A549 (cell line): ENCODE measurements around the gene PARP1. TPM values are rescaled to one million over a fixed set of nuclear protein-coding genes. Genes with fewer than 3 reads are reported as not detected.

ENCODE experiments used
- ATAC-seq, 2 experiments: fragments of 200-7000 bp in 1 of 2; fragments of >200 bp in 1 of 2; cut with Nextera tagmentation in 1 of 2; cut with Tn5 transposase in 1 of 2; 3 replicates each; pipeline versions ENCODE4 v1.8.0 to v1.9.1; 2018 to 2020; ENCODE audit warnings: mild to moderate bottlenecking in 1 of 2, moderate library complexity in 1 of 2
- CTCF ChIA-PET: fragments of 300-600 bp; sonication (Branson Sonifier 250); formaldehyde crosslinking; extraction: SDS; loops from one replicate; lab custom pipeline; 2021; ENCODE audit warnings: antibody characterized with exemption, inconsistent platforms; lab: Yijun Ruan, JAX
- POLR2A ChIA-PET: fragments of 350-600 bp; formaldehyde crosslinking; extraction: SDS; loops from one replicate; lab custom pipeline; 2021; ENCODE audit warnings: antibody characterized with exemption, inconsistent platforms; lab: Yijun Ruan, JAX
- DNase-seq, 2 experiments: peaks; one replicate each; pipeline versions ENCODE4 v3.0.0 to v3.0.0-alpha.2; 2011 to 2016; ENCODE audit warnings: low read depth in 1 of 2, low spot score in 1 of 2
- FAIRE-seq: peaks from 2 replicates; lab custom pipeline; 2011; peaks lifted over from hg19 to GRCh38; lab: Jason Lieb, UNC
- H3K27ac ChIP-seq, 2 experiments: fragments of >200 bp; sonication (Bioruptor Twin); formaldehyde crosslinking; 3 replicates each; pipeline ENCODE4 v1.5.1; 2016 to 2017
- H3K4me1 ChIP-seq: fragments of >200 bp; sonication (Bioruptor Twin); formaldehyde crosslinking; 3 replicates; pipeline ENCODE4 v1.6.1; 2016
- H3K4me2 ChIP-seq: fragments of >200 bp; sonication (Bioruptor Twin); formaldehyde crosslinking; 3 replicates; pipeline ENCODE4 v1.6.1; 2016
- H3K4me3 ChIP-seq: fragments of >200 bp; sonication (Bioruptor Twin); formaldehyde crosslinking; 3 replicates; pipeline ENCODE4 v1.5.1; 2016
- H3K9me3 ChIP-seq: fragments of >200 bp; sonication (Bioruptor Twin); formaldehyde crosslinking; 3 replicates; pipeline ENCODE4 v1.6.1; 2016
- CBX8 ChIP-seq: fragments of 200-600 bp; sonication (generic); IDR thresholded peaks from 2 replicates; pipeline ENCODE4 v1.6.1; 2016
- CEBPB ChIP-seq, 2 experiments: fragments of >200 bp in 1 of 2; sonication (Bioruptor Twin) in 1 of 2; formaldehyde crosslinking in 1 of 2; IDR thresholded peaks; 2 replicates each; pipeline ENCODE4 v1.6.1; 2012 to 2016
- CHD2 ChIP-seq: fragments of 150-350 bp; IDR thresholded peaks from 2 replicates; pipeline ENCODE4 v1.6.1; 2014; ENCODE audit warnings: low read length; ENCODE audit not compliant: partially characterized antibody
- CHD4 ChIP-seq: fragments of 200-600 bp; sonication (generic); IDR thresholded peaks from 2 replicates; pipeline ENCODE4 v1.6.1; 2016; ENCODE audit warnings: antibody characterized with exemption, mild to moderate bottlenecking, borderline replicate concordance
- EP300 ChIP-seq, 2 experiments: fragments of >200 bp; sonication (Bioruptor Twin); formaldehyde crosslinking; IDR thresholded peaks; 2 replicates in 1 of 2; 3 replicates in 1 of 2; pipeline ENCODE4 v1.6.1; 2016 to 2017
- HOXB13 ChIP-seq: fragments of 250-450 bp; sonication (Bioruptor Pico); IDR thresholded peaks from 2 replicates; pipeline ENCODE4 v1.5.0; 2020; ENCODE audit warnings: low read depth, mild to moderate bottlenecking, moderate library complexity
- KDM1A ChIP-seq: fragments of 200-600 bp; sonication (generic); IDR thresholded peaks from 2 replicates; pipeline ENCODE4 v1.6.1; 2016; ENCODE audit warnings: low read depth, mild to moderate bottlenecking
- MAFK ChIP-seq: fragments of 450-650 bp; IDR thresholded peaks from 2 replicates; pipeline ENCODE4 v1.6.1; 2014; ENCODE audit not compliant: partially characterized antibody
- MAZ ChIP-seq: fragments of 150-350 bp; IDR thresholded peaks from 2 replicates; pipeline ENCODE4 v1.6.1; 2014; ENCODE audit warnings: antibody characterized with exemption, low read depth, low read length, borderline replicate concordance
- MYC ChIP-seq: IDR thresholded peaks from 2 replicates; pipeline ENCODE4 v1.6.1; 2012; ENCODE audit warnings: mild to moderate bottlenecking, inconsistent platforms, low read length, improper control_type of control experiment, borderline replicate concordance
- NFE2L2 ChIP-seq: fragments of 150-350 bp; conservative IDR thresholded peaks from 2 replicates; pipeline ENCODE4 v1.6.1; 2014; ENCODE audit warnings: low read length
- NPAS2 ChIP-seq: fragments of 250-450 bp; sonication (Bioruptor Pico); IDR thresholded peaks from 2 replicates; pipeline ENCODE4 v1.8.0; 2022; ENCODE audit warnings: mild to moderate bottlenecking, moderate library complexity, borderline replicate concordance
- POLR2A ChIP-seq: IDR thresholded peaks from 2 replicates; pipeline ENCODE4 v1.6.1; 2012; ENCODE audit warnings: mild to moderate bottlenecking, low read length
- POLR2AphosphoS2 ChIP-seq: conservative IDR thresholded peaks from 2 replicates; pipeline ENCODE4 v1.6.1; 2012; ENCODE audit warnings: low read length, improper control_type of control experiment, inconsistent platforms
- RNF2 ChIP-seq: fragments of 200-600 bp; sonication (generic); IDR thresholded peaks from 2 replicates; pipeline ENCODE4 v1.6.1; 2016; ENCODE audit warnings: low read depth, mild to moderate bottlenecking, antibody characterized with exemption, moderate library complexity, borderline replicate concordance
- TP53 ChIP-seq: fragments of 250-450 bp; sonication (Bioruptor Pico); IDR thresholded peaks from 2 replicates; pipeline ENCODE4 v1.5.0; 2021; ENCODE audit warnings: mild to moderate bottlenecking, moderate library complexity
- ZSCAN20 ChIP-seq: fragments of 250-450 bp; sonication (Bioruptor Pico); IDR thresholded peaks from 2 replicates; pipeline ENCODE4 v1.8.0; 2022; ENCODE audit warnings: mild to moderate bottlenecking, moderate library complexity
- WGBS: methylation state at CpG from one replicate; pipeline ENCODE4 v1.1.6; 2017; ENCODE audit errors: missing lambda C conversion rate; 5-methylcytosine and 5-hydroxymethylcytosine counted together
- polyA plus RNA-seq, 4 experiments: library from polyadenylated mRNA; depleted of rRNA in 3 of 4; stranded (reverse); fragments of >200 nt; fragmentation: RNase III in 1 of 4; extraction: RNeasy Plus Mini Kit Qiagen cat#74134 plus additional on column Dnase treatment in 1 of 4; gene quantifications; 2 replicates in 3 of 4; 3 replicates in 1 of 4; pipeline ENCODE4 v1.2.3, GENCODE V29; 2011 to 2017
- TF ChIP-seq, protein P1 (sequence below): IDR thresholded peaks from 2 replicates; pipeline ENCODE4 v1.6.1; 2012
- TF ChIP-seq, protein P2 (sequence below): fragments of >200 bp; sonication (Bioruptor Twin); formaldehyde crosslinking; IDR thresholded peaks from 3 replicates; pipeline ENCODE4 v1.5.1; 2016
- TF ChIP-seq, protein P3 (sequence below): fragments of 250-450 bp; sonication (Bioruptor Pico); IDR thresholded peaks from 2 replicates; pipeline ENCODE4 v1.5.0; 2020; ENCODE audit warnings: low read depth, mild to moderate bottlenecking, moderate library complexity
- TF ChIP-seq, protein P4 (sequence below): fragments of 150-350 bp; IDR thresholded peaks from 2 replicates; pipeline ENCODE4 v1.6.1; 2014; ENCODE audit warnings: low read depth, mild to moderate bottlenecking, low read length
- TF ChIP-seq, protein P5 (sequence below): IDR thresholded peaks from 2 replicates; pipeline ENCODE4 v1.6.1; 2012

Gene PARP1
- polyA plus RNA-seq, 2 of the 4 experiments (the other 2 are of a cell fraction) = 125 to 134 TPM

DNA sequence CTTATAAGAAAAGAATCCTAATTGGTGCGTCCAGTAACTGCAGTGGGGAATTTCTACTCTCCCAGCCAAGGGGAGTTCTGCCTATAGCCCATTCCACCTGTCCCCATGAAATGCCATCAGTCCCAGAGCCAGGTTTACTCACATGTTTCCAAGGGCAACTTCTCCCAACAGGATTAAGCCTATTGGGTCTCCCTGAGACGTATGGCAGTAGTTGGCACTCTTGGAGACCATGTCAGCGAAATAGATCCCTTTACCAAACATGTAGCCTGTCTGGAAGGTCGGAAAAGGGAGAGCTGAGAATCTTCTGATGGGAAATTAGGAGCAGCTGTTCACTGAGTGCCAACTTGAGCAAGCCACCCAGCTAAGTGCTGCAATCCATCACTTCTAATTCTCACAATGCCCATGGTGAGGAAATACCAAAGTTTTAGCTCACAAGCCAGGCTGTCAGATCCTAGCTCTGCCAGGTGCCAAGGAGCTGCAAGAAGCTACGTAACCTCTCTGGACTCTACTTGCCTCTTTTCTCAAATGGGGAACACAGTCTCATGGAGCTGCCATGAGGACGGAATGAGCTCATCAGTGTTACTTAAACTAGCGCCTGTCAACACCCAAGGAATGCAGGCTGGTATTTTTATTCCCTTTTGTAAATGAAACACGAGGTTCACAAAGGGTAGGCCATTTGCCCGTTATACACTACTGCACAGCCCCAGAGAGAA, 43.9 kb downstream of the PARP1 start:
- WGBS = 89% methylated on average over 9 of the region's 9 CpGs
- FAIRE-seq (no peak), DNase-seq (no peak), ATAC-seq (no peak)
- no peak overlapping the region for H3K4me2 ChIP-seq
- ChIA-PET POLR2A (no interaction called here), CTCF (interaction anchor here (1.4 to 1.5 kb wide), 2 partner anchors 13 to 239 kb away, joined by 3 read pairs; no protein-coding TSS in a partner anchor)
- H3K4me1 ChIP-seq = no peaks in the 10 kb centered on the region
- TF ChIP-seq MAFK (no peak), NPAS2 (CRISPR knock-in tag) (no peak), HOXB13 (no peak), EP300 (IDR thresholded peaks at IDR 0.05) (no peak), ZSCAN20 (no peak), RNF2 (no peak), POLR2A (no peak), CBX8 (no peak), MYC (no peak), POLR2AphosphoS2 (no peak), CHD2 (no peak), TP53 (CRISPR knock-in tag) (no peak), NFE2L2 (no peak), CEBPB (IDR thresholded peaks at IDR 0.05) (no peak)
- TF ChIP-seq, protein P1, sequence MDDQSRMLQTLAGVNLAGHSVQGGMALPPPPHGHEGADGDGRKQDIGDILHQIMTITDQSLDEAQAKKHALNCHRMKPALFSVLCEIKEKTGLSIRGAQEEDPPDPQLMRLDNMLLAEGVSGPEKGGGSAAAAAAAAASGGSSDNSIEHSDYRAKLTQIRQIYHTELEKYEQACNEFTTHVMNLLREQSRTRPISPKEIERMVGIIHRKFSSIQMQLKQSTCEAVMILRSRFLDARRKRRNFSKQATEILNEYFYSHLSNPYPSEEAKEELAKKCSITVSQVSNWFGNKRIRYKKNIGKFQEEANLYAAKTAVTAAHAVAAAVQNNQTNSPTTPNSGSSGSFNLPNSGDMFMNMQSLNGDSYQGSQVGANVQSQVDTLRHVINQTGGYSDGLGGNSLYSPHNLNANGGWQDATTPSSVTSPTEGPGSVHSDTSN = no peak
- TF ChIP-seq, protein P2, sequence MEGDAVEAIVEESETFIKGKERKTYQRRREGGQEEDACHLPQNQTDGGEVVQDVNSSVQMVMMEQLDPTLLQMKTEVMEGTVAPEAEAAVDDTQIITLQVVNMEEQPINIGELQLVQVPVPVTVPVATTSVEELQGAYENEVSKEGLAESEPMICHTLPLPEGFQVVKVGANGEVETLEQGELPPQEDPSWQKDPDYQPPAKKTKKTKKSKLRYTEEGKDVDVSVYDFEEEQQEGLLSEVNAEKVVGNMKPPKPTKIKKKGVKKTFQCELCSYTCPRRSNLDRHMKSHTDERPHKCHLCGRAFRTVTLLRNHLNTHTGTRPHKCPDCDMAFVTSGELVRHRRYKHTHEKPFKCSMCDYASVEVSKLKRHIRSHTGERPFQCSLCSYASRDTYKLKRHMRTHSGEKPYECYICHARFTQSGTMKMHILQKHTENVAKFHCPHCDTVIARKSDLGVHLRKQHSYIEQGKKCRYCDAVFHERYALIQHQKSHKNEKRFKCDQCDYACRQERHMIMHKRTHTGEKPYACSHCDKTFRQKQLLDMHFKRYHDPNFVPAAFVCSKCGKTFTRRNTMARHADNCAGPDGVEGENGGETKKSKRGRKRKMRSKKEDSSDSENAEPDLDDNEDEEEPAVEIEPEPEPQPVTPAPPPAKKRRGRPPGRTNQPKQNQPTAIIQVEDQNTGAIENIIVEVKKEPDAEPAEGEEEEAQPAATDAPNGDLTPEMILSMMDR = no peak
- TF ChIP-seq, protein P3, sequence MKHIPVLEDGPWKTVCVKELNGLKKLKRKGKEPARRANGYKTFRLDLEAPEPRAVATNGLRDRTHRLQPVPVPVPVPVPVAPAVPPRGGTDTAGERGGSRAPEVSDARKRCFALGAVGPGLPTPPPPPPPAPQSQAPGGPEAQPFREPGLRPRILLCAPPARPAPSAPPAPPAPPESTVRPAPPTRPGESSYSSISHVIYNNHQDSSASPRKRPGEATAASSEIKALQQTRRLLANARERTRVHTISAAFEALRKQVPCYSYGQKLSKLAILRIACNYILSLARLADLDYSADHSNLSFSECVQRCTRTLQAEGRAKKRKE (CRISPR knock-in tag) = no peak
- TF ChIP-seq, protein P4, sequence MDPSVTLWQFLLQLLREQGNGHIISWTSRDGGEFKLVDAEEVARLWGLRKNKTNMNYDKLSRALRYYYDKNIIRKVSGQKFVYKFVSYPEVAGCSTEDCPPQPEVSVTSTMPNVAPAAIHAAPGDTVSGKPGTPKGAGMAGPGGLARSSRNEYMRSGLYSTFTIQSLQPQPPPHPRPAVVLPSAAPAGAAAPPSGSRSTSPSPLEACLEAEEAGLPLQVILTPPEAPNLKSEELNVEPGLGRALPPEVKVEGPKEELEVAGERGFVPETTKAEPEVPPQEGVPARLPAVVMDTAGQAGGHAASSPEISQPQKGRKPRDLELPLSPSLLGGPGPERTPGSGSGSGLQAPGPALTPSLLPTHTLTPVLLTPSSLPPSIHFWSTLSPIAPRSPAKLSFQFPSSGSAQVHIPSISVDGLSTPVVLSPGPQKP = no peak
- no peak overlapping the region for H3K4me3 ChIP-seq
- no peaks in the 10 kb centered on the region for H3K9me3 ChIP-seq
- H3K27ac ChIP-seq = no peak overlapping the region

DNA sequence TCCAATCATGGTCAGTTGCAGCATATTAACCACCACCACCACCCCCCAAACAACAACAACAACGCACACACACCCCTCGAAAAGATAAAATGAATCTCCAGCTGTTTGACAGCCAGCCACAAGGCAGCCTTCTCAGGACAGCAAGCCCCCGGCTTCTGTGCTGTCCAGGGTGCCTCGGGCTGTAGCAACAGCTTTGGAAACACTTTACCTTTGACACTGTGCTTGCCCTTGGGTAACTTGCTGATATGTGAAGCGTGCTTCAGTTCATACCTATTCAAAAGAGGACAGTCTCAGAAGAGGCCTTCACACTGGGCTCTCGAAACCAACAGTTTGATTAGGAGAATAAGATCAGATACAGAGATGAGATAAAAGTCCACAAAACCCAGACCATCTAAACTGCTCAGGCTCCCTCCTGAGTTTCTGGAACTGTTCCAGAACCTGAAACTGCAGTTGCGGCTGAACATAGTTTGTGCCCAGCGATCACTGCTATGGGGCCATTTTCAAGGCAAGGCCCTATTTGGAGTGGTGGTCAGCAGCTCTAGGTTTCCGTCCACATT, 44.9 kb downstream of the PARP1 start:
- no peak for FAIRE-seq
- no peak overlapping the region for H3K4me2 ChIP-seq
- no peak for TF ChIP-seq POLR2AphosphoS2
- no peak for TF ChIP-seq MAZ
- TF ChIP-seq KDM1A = no peak
- TF ChIP-seq CHD4 = no peak
- TF ChIP-seq, protein P5, sequence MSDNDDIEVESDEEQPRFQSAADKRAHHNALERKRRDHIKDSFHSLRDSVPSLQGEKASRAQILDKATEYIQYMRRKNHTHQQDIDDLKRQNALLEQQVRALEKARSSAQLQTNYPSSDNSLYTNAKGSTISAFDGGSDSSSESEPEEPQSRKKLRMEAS = no peak
- TF ChIP-seq MAFK = no peak
- TF ChIP-seq, all 56 proteins: peak for 0
- POLR2A ChIA-PET = no interaction called here
- Histone ChIP-seq H3K27ac (no peak overlapping the region), H3K4me3 (no peak overlapping the region), H3K9me3 (no peaks in the 10 kb centered on the region), H3K4me1 (no peaks in the 10 kb centered on the region)
- no peak for DNase-seq
- CTCF ChIA-PET = interaction anchor here (0.8 to 1.7 kb wide), 3 partner anchors 14 to 237 kb away, joined by 3 to 4 read pairs (median 3); partner anchors contain the start of gene PARP1
- no peak for ATAC-seq
- 89% methylated on average over 9 of the region's 9 CpGs for WGBS
